Fibroblast of mammary gland (primary cell): ENCODE results near the gene NIPBL.

Experiments used
- DNase-seq: peaks from one replicate; pipeline ENCODE4 v3.0.0-alpha.2; 2010; ENCODE audit warnings: low read depth
- H3K4me3 ChIP-seq: 2 replicates; pipeline ENCODE4 v1.5.1; 2011; ENCODE audit warnings: low read depth, mild to moderate bottlenecking, low read length, moderate library complexity; ENCODE audit not compliant: control insufficient read depth
- CTCF ChIP-seq: conservative IDR thresholded peaks from 2 replicates; pipeline ENCODE4 v1.5.1; 2011; ENCODE audit warnings: low read depth, low read length, inconsistent platforms; ENCODE audit not compliant: control insufficient read depth, insufficient read depth

The NIPBL gene

GRCh38 chr5:37055383-37055990 lies 178.9 kb downstream of the NIPBL start:
- no peak for TF ChIP-seq CTCF
- no peak for DNase-seq

GRCh38 chr5:37056762-37057161 lies 180.2 kb downstream of the NIPBL start:
- TF ChIP-seq CTCF: no peak
- no peak for DNase-seq
- H3K4me3 ChIP-seq: no peak overlapping the region

More at GRCh38 chr5:37055383-37055990, 178.9 kb downstream of the NIPBL start:
- H3K4me3 ChIP-seq: no peak overlapping the region

- no peak for TF ChIP-seq CTCF
Observed at GRCh38 chr5:37060030-37060429, 183.5 kb downstream of the NIPBL start.

GRCh38 chr5:37063739-37064138 lies 187.2 kb downstream of the NIPBL start:
- no peak overlapping the region for H3K4me3 ChIP-seq
- no peak for DNase-seq
- TF ChIP-seq CTCF: no peak

More at GRCh38 chr5:37060030-37060429, 183.5 kb downstream of the NIPBL start:
- H3K4me3 ChIP-seq: no peak overlapping the region
- no peak for DNase-seq

GRCh38 chr5:37064442-37064841 lies 187.9 kb downstream of the NIPBL start:
- no peak for TF ChIP-seq CTCF
- no peak for DNase-seq
- no peak overlapping the region for H3K4me3 ChIP-seq

GRCh38 chr5:37071487-37071886 lies 194.9 kb downstream of the NIPBL start:
- TF ChIP-seq CTCF: no peak

More at GRCh38 chr5:37071487-37071886, 194.9 kb downstream of the NIPBL start:
- no peak for DNase-seq
- no peak overlapping the region for H3K4me3 ChIP-seq
